GDM1 (cell line): ENCODE measurements around the gene ARHGAP4.
A peak's percentile ranks its signal among the peaks of the same experiment; 100 is the strongest.

Source experiments
- DNase-seq: peaks from one replicate; lab custom pipeline; 2025; lab: John Stamatoyannopoulos, UW

Gene ARHGAP4

DNA sequence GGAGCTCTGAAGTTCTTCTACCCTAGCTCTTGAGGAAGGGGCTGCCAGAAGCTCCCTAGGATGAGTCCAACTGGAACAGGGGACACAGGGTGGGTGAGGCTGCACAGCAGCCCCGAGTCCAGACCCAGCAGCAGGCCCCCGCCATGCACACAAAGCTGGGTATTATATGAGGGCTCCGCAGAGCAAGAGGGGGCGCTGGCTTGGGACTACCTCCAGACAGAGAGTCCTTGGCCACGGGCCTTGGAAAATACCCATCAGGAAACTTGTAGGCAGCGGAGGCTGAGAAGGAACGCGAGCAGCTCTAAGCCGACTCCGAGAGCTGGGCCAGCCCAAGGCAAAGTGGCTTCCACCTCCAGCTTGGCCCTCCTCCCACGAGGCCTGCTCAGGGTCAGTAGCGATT, 37.5 kb upstream of the ARHGAP4 start:
- no peak for DNase-seq

DNA sequence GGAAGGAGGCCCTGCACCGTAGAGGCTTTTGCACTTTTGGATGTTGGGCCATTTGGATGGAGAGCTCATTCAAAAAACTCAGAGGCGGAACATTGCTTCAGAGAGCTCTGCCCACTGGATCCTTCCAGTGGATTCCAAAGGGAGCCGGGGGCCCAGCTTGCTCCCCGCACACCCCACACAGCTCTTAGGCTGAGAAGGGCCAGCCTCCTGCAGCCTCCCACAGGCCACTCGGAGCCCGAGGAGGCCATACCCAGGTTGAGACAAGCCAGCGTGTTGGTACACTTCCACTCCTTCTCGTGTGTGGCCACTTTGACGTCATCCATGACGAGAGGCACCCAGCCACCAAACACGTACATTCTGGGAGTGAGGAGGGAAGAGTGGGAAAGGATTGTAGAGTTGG, 35.2 kb upstream of the ARHGAP4 start:
- DNase-seq: no peak

DNA sequence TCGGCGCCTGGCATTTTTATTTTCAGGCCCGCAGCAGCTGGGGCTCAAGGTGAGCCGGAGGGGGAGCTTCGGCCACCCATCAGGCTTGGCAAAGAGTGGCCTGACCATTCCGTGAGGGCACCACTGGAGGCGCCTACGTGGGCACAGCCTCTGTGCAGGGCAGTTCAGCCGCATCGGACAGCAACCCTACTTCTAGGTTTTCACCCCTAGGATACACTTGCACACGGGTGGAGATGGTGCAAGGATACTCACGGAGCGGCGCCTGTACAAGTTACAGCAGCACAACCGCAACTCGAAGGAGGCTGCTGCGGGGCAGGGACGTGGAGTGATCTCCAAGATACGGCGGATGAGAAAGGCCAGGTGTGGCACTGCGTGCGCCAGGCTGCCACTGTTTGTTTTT, 34.7 kb upstream of the ARHGAP4 start:
- DNase-seq: no peak

DNA sequence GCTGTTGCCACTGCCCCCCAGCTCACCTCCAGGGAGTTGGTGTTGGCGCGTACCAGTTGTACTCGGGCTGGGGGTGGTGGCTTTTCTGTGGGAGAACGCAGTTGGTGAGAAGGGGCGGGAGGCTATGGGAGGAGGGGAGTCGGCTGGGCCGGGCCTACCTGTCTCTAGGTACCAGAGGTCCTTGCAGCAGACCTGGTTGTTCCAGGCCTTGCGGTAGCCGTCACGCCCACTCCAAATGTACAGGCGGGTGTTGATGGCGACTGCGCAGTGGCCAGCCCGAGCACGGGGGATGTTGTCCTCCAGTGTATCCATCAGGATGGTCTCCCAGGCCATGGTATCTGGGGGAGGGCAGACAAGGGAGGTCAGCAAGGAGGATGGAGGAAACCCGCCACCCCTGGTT, 34.0 kb upstream of the ARHGAP4 start:
- no peak for DNase-seq

DNA sequence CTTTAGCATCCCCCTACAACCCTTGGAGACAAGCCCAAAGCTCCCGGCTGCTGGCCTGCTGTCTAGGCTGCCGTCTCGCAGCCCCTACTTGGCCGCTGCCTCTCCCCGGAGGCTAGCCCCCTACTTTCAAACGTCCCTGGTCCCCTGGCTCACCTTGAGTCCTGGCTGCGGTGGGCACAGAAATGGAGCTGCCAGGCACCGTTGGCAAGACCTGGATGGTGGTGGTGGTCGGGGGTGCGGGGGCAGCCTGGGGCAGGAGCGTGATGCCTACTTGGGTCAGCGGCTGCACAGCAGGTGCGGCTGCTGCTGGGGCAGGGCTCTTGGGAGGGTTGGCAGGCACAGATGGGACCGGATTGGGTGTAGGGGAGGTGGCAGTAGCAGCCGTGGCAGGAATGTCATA, 33.6 kb upstream of the ARHGAP4 start:
- DNase-seq: no peak

DNA sequence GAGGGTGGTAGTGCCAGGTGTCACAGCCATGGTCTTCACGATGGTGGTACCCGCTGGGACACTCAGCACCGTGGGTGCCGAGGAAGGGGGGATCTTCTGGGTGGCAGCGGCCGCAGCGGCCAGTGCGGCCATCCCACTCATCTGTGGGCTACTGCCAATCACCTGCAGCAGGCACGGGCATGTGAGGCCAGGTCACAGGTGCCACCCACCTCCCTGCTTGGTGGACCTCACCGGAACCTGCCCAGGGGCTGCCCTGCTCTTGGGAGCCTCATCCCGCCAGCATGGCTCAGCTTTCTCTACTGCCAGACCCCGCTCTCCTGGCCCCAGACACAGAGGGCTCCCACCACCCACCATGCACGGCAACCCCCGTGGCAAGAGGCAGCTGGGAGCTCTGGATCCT, 32.5 kb upstream of the ARHGAP4 start:
- DNase-seq: no peak

DNA sequence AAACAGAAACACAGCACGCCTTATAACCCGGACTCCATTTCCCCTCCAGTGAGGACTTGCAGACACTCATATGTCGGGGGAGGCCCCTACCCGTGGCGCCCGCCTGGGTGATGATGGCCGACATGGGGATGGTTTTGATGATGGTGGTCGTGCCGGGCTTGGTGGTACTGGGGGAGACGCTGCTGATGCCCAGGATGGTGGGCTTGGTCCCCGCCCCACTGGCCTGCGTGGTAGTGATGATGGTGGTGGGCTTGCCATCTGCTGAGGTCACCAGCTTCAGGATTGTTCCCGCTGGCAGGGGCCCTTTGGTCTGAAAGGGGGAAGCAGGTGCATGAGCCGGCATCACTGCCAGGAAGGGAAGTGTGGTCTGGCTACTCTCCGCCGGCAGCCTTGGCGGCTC, 31.2 kb upstream of the ARHGAP4 start:
- no peak for DNase-seq

DNA sequence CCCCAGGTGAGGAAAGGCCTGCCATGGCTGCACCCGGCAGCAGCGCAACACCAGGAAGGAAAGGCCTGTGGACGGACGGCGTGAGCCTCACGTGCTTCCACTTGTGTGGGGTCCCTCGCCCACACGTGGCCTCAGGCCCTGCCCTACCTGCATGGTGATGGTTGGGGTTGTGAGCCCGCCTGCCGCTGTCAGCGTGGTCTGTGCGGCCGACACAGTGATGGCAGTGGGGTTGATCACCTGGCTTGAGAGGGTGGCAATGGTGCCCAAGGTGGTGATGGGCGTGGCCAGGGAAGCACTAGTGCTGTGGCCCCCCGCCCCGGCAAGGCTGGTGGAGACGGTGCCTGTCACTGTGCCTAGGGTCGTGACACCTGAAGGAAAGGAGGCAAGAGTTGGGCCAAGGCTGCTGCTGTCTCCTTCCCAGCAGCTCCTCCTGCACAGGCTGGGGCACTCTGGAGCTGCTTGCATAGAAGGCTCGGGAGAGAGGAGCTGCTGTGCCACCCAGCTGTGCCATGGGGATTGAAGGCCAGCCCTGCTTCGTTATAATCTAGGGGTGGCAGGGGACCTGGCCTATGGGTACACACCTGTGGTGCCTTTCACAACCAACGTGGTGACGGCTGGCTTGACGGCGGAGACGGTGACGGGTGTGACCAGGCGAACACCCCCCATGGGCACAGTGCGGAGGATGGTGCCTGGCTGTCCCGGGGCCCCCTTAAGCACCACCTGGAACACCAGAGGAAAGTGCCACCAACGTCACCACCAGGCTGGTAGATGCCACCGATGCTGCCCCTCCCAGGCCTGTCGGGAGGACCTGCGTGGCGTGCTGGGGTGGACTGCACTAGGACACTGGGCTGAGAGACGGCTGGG, 30.2 kb upstream of the ARHGAP4 start:
- no peak for DNase-seq

DNA sequence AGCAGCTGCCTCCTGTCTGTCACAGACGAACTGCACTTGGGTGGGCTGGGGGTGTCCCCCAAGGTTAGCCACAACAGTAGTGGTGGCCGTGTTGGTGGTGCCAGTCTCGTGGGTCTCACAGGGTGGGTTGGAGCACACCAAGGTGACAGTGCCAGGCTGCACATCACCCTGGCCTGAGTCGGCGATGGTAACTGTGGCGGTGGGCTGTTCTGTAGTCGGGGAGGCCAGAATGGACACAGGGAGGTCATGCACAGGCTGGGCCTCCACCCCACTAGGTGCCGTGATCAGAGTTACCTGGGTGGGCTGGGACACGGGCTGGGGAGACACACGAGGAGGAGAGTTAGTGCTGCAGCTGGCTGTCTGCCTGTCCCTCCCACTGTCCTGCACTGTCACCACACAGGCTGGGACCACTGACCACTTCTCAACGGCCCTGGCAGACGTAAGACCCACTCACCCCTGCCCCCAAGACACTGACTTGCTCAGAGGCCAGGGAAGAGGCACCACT, 29.2 kb upstream of the ARHGAP4 start:
- no peak for DNase-seq

DNA sequence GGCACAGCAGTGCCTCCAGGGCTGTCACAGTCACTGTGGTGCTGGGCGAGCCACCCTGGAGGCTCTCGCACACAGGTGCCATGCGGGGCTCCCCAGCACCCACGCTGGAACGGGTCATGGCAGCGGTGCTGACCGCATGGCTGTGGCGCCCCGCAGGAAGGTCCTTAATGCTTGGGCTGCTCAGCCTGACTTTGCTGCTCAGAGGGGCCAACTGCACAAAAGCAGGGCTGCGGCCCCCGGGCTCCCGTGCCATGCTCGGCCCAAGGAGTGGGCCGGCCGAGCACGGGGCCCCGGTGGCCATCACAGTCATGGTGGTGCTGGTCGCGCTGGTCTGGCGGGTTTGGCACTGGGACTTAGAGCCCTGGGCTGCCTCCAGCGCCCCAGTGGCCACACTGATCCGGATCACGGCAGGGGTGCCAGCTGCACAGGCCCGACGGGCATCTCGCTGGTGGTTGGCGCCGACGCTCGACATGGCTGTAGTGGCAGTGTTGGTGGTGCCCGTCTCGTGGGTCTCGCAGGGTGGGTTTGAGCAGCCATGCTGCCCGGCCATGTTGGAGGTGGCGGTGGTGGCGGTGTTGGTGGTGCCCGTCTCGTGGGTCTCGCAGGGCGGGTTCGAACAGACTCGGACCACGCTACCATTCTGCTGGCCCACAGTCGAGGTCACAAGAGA, 28.6 kb upstream of the ARHGAP4 start:
- DNase-seq: no peak

DNA sequence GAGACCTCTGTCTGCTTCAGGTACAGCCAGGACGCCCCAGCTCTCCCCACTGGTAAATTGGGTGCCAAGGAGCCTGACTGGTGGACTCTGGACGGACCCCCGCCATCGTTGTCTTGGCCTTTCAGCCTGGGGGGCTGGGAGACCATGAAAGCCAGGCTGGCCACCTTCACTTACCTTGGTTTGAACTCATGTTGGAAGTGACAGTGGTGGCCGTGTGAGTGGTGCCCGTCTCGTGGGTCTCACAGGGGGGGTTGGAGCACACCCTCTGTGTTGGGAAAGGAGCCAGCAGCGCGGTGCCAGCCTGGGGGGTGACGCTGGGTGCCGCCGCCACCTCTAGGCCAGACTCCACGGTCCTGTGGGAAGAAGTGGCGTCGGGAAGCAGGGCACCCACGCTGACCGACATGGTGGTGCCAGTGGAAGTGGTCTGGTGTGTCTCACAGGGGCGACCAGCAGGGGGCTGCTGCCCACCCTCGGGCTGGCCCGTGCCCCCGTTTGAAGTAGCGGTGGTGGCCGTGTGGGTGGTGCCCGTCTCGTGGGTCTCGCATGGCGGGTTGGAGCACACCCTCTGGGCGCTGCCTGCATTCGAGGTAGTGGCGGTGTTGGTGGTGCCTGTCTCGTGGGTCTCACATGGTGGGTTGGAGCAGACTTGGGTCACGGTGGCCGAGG, 28.0 kb upstream of the ARHGAP4 start:
- no peak for DNase-seq

DNA sequence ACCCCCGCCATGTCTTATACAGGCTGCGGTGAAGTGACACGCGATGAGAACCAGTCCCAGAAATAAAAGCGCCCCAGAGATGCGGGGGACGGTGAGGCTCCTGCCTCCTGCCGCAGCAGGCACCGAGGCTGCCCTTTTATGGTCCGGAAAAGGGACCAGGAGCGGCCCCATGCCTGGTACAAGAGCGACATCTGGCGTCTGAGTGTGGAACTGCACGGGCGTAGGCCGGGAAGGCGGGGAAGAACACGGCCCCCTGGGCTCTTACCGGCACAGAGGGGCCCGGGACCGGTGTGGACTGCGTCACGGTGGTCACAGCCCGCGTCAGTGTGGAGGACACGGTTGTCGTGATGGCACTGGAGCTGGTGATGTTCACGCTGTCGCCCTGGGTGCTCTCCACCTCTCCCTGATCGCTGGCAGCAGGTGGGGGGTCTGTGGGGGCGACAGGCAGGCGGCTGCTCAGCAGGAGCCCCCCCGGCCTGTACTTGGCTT, 27.3 kb upstream of the ARHGAP4 start:
- peak; percentile 45 for DNase-seq

DNA sequence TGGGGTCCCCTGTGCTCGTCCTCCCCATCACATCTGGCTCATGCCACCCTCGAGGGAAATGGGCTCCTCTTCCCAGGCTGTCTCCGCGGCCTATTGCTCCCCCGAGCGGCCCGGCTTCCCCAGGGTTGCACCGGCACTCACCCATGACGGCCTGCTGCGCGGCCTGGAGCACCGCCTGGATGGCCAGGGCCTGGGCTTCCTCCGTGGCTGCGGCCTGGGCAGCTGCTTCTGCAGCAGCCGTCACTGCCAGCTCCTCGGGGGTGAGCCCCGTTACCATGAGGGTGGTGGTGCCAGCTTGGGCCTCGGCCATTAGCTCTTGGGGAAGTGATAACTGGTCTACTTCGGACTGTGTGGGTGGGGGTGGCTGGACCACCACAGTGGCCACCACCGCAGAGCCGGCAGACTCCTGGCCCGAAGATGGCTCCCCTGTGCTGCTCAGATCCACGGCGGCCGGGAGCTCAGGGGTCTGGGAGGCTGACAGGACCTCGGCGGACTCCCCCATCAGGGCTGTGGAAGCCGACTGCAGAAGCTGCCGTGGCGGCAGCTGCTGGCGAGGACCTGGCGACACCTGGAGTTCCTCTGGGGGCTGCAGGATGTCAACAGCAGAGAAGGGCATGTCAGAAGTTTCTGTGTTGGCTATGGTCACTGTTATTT, 26.4 kb upstream of the ARHGAP4 start:
- no peak for DNase-seq

DNA sequence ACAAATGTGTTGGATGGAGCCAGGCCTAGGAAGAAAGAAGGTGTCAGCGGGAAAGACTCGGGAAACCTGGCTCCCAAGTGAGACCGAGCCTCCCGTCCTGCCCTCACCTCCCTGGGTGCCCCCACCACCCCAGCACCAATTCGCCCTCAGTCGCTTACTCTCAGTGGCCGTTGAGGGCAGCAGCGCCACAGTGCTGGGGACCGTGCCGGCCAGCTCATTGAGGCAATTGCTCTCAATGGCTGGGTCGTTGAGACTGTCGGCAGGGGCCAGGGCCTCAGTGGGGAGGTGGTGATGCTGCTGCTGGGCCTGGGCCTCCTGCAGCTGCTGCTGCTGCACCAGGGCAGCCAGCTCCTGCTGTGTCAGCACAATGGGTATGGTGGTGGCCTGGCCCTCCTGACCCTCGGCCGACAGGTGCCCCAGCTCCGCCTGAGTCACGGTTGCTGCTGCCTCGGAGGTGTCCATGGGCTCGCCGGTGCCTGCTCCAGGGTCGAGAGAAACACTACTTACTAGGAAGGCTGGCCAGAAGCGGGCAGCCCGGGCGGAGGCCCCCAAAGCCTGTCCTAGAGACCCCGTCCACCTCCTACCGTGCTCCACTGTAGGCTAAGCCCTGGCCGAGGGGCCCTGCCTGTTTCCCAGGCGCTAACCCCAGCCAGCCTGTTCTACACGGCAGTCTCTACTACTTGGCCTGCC, 25.8 kb upstream of the ARHGAP4 start:
- DNase-seq: no peak

DNA sequence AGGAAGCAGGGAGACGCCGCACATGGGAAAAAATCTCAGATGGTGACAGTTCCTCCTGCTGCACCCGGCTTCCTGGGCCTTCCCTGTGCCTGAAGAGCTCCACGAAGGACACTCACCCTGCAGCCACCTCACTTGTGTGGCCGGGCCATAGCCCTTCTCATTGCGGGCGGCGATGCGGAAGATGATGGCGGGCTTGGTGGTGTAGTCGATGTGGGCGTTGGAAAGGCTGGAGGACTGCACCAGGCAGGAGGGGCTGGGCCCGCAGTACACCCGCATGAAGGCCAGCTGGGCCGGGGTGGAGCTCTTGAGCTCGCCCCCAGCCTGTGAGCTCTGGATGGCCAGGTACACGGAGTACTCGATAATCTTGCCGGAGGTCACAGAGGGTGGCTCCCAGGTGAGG, 24.1 kb upstream of the ARHGAP4 start:
- DNase-seq: no peak

DNA sequence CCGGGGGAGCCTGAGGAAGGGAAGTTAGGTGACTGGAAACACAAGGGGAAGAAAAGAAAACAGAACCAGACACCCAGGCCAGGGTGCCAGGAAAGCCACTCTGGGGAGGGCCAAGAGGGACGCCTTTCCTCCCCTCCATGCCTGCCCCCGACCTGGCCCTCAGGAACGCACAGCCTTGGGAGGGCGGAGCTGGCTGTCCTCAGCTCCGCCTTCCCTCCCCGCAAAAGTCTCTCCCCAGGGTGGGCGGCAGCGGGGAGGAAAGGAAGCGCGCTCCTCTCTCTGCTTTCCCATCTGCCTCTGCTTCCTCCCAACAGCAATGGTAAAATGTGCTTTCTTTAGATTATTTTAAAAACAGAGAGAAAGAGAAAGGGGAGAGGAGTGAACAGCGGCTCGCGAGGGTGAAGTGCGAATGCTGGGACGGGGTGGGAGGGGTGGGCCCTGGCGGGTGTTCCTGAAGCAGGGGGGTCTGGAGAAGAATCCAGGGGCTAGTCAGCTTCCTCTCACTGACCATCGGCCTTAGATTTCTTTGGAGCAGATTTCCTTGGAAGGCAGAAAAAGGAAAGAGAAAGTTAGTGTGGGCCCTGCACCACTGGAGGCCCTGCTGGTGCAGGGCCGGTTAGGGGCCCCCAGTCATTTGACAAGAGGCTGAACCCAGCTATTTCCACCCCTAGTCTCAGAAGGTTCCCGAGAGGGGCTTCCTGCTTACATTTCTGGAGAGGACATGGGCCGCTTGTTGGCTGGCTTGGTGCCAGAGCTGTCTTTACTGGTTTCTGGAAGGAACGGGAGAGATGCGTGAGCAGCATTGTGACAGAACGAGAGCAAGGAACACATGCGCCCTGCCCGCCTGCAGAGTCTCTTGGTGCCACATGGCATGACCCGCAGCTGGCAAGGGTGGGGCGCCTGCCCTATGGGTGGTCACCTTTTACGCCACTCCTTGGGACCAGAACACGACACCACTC, 23.1 kb upstream of the ARHGAP4 start:
- DNase-seq: peak; percentile 62

DNA sequence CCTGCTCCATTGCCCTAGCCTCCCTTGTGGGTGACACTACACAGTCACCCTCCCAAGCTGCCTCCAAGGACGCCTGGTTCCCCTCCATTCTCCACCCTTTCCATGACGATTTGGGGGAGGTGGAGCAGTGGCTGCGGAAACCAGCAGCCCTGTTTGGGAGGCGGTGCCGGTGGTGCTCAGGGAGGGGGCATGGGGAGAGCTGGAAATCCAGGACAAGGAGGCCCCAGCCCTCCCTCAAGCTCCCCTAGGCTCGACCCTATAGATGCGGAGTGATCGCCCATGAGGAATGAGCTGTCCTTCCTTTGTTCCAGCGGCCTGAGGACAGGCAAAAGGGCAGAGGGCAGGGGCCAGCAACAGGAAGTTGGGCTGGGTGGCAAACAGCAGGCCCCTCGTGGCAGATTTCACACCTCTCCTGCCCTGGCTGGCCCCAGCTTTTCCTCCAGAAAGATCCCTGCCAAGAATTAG, 22.0 kb upstream of the ARHGAP4 start:
- no peak for DNase-seq

DNA sequence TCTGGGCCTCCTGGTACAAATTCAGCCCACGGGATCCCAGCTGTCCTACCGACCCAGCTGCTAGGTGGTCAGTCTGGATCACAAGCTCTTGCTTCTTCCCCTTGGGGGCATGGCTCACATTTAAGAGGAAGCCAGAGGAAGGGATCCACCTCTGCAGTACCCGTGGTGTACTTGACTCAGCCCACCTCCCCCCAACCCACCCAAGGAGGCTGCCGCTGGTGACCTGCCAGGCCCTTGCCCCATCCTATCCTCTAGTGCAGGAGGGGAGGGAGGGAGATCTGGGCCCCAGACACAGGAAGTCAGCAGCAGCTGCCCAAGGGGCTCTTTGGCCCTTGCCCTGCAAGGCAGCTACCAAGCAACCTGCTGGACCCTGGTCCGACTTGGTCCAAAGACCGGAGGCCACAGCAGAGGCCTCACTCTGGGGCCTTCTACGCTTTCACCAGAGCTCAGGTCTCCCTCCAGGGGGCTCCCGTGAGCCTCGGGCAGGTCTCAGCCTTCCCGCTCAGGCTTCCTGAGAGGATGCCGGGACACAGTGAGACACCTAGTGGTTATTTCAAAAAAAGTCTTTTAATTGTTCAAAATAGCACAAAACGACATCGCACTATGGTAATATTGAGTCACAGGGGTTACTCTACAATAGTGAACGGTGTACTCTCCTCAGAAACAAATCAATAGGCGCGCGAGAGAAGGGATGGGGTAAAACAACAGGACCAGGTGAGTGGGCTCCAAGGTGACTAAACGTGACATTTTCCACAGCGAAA, 21.1 kb upstream of the ARHGAP4 start:
- peak; percentile 73 for DNase-seq
